NCI-H748 (cell line): ENCODE data around the gene ADSL.
"Not testable (repeated sequence)": the region's sequence is repeated elsewhere in the genome, so short reads cannot be mapped to it uniquely, and the experiment has no call there.

ENCODE experiments used
- DNase-seq: peaks from one replicate; lab custom pipeline; 2025; ENCODE audit not compliant: unreplicated experiment; lab: John Stamatoyannopoulos, UW

The ADSL gene

DNA sequence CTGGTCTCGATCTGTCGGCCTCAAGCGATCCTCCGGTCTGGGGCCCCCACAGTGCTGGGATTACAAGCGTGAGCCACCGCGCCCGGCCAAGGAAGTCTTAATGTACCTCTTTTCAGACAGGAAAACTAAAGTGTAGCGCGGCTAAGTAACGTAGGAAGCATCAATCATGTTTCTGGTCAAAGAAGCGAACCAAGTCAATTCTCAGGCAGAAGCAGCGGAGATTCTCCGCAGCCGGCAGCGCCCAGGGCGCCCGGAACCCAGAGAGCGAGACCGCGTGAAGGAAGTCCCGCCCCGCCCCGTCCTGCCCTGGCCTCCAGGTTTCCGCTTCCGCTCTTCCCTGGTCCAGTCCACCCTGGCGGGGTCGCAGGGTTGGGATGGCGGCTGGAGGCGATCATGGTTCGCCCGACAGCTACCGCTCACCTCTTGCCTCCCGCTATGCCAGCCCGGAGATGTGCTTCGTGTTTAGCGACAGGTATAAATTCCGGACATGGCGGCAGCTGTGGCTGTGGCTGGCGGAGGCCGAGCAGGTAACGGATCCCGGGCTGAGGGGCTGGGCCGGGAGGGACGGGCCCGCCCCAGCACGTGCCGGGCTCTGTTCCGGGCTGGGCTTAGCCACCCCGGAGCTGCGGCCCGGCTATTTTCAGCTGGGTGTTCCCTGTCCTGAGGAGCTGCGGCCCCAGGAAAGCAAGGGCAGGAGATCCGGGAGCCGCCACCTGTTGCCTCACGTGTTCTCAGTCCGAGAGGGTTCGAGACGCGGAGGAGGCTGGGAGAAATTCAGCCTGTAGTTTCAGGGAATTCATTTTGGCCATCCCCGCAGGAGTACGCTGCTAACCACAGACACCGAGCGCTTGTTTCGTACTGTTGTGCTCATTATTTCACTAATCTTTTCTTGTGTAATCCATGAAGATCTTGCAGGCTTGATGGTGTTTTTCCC is at the start of gene ADSL:
Gene ADSL (plus strand): TSS at position 316 of the 934 bp plus-strand sequence. CDS start 59 bp downstream, at position 375.
- DNase-seq = peak; percentile 80

- DNase-seq = no peak
Measured at GRCh38 chr22:40300316-40300715, 46.0 kb upstream of the ADSL start.

DNA sequence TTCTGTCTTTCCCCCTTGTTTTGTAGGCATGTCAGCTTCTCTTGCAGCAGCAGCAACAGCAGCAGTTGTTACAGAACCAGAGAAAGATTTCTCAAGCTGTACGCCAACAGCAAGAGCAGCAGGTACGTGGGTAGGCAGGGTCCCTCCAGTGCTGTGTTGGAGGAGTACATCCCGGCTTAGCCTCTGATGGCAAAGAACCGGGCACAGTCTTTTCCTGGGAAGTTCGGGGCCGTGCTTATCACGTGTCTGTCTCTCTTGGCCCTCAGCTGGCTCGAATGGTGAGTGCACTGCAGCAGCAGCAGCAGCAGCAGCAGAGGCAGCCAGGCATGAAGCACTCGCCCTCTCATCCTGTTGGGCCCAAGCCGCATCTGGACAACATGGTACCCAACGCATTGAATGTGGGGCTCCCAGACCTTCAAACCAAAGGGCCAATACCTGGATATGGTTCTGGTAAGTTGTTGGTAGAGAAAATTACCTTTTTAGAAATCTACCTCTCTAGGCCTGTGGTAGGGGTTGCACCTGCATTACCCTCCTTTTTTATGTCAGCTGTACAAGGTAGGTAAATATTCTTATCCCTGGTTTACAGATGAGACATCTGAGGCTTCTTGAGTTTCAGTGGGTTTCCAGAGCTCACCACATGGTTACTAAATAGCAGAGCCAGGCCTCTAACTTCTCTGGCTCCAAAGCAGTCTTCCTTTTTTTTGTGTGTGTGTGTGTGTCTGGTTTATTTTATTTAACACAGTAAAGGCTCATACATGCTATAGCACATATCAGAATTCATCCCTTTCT is 45.2 kb upstream of the ADSL start:
- no peak for DNase-seq

DNA sequence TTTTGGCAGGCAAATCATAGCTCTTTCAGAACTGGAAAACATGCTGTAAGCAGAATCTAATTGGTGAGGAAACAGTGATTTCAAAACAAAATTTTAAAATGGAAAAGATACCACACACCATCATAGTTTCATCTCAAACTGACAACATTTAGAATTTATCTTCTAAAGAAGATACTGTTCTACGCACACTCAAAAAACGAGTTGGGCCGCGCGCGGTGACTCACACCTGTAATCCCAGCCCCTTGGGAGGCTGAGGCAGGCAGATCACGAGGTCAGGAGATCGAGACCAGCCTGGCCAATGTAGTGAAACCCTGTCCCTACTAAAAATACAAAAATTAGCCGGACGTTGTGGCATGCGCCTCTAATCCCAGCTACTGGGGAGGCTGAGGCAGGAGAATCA is 44.2 kb upstream of the ADSL start:
- no peak for DNase-seq

GRCh38 chr22:40305625-40306024 is 40.7 kb upstream of the ADSL start:
- DNase-seq = no peak

DNA sequence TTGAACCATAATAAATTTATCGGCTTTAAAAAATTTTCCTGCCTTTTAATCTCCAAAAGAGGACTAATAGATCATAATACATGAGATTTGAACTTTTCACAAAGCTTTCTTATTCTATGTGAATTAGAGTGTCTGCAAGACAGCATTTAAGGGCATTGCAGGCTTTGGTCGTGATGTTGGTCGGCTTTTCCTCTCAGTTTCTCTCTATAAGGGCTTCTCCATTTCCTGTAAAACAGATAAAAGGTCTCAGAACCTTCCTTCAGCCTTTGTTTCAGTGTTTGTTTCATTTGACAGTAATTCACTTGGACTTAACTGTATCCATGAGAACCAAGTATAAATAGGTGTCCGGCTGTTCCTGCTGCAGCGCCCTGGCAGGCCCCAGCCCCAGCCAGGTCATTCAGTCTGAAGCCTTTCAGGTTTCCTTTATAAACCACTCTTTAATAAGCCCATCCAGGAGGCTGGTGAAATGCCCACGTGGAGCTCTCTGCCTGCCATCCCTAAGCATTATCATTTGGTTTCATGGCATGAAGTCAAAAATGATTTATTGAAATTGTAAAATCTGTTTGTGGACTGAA is 37.2 kb upstream of the ADSL start:
- DNase-seq = no peak

GRCh38 chr22:40309631-40310030 is 36.7 kb upstream of the ADSL start:
- DNase-seq = no peak

DNA sequence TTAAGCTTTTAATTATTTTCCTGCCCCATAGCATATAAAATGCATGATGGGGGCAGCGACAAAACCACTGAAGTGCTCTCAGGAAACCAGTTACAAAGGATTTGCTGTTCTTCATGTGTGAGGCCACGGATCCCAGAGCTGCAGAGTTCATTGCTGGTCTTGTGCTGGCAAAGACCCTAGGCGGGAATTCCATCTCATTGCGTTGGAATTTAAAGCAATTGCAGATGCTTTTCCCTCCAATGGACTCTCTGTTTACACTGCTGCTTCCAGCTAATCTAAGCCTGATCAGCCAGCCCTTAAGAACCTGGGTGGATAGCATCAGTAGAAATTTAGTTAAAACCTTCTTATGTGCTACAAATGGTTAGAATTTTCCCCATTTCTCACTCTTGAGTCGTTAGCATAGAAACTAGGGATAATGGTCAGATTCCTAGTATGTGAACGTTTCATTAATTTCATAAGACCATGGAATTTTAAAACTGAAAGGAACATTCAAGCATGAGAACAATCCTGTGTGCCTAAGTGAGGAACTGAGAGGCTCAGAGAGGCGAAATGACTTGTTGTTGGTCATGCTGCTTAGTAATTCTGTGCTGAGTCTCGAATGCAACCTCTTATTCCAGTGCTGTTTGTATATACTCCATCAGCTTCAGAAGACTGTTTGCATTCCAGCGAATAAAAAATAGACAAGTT is 36.1 kb upstream of the ADSL start:
- no peak for DNase-seq

GRCh38 chr22:40310768-40311120 is 35.6 kb upstream of the ADSL start:
- DNase-seq = no peak

DNA sequence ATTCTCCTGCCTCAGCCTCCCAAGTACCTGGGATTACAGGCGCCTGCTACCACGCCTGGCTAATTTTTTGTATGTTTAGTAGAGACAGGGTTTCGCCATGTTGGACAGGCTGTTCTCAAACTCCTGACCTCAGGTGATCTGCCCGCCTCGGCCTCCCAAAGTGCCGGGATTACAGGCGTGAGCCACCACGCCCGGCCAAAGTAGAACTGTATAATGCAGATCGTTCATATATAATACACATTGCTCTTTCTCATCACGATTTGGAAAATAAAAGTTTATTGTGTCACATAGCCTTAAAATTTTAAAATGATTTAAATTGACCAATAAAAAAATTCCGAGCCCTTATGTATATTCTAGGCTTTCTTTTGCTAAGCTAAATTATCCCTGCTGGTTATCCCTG is 34.7 kb upstream of the ADSL start:
- not testable (repeated sequence) for DNase-seq

DNA sequence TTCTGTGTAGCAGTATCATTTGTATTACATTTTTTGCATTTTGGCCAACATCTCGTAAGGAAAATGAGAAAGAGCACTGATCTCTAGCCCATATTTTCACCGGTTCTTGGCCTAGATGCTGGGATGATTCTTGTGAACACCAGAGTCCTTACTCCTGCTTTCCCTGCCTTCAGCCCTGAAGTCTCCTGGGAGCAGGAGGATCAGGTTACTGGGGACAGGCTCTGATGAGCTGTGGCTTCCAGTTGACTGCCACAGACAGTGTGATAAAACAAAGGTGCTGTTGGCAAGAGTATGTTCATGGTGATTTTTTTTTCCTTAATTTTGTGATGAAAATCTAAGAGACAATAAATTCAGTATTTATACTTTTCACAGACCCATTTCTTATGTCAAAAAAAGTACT is 34.2 kb upstream of the ADSL start:
- no peak for DNase-seq

GRCh38 chr22:40313007-40313406 is 33.3 kb upstream of the ADSL start:
- DNase-seq = no peak

GRCh38 chr22:40314041-40314440 is 32.3 kb upstream of the ADSL start:
- no peak for DNase-seq

- no peak for DNase-seq
Measured at GRCh38 chr22:40320687-40321086, 25.6 kb upstream of the ADSL start.

DNA sequence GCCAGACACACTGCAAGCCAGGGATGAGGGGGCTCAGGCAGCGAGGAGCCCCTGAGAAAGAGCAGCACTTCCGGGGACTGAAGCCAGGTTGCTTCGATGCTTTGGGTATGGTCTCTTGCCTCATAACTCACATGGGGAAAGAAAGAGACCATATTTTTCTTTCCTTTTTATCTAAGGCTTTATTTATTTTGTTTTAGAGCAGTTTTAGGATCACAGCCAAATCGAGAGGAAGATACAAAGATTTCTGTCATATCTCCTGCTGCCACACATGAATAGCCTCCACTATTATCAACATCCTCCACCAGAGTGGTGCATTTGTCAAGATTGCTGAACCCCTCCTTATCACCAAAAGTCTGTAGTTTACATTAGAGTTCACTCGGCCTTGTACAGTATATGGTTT is 24.3 kb upstream of the ADSL start:
- DNase-seq = no peak

DNA sequence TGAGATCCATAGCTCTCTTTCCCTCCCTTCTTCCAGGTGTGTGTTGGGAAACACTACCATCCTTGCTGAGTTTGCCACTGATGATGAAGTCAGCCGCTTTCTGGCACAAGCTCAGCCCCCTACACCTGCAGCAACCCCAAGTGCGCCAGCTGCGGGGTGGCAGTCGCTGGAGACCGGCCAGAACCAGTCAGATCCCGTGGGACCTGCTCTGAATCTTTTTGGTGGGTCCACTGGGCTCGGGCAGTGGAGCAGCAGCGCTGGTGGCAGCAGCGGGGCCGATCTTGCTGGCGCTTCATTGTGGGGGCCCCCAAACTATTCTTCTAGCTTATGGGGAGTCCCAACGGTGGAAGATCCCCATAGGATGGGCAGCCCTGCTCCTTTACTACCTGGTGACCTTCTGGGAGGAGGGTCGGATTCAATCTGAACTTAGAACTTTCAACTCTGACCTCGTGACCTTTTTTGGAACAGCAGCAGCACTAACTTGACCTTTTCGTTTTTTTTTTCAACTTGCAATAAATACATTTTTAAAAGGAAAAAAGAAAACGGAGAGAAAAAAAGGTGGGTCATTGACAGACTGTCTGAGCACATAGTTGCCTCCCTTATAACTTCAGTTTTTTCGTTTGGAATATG is 23.4 kb upstream of the ADSL start:
- DNase-seq = no peak

GRCh38 chr22:40323681-40324171 is 22.6 kb upstream of the ADSL start:
- DNase-seq = no peak

- DNase-seq = no peak
Measured at GRCh38 chr22:40324468-40325305, 21.6 kb upstream of the ADSL start.

- DNase-seq = no peak
Measured at GRCh38 chr22:40325315-40325714, 21.0 kb upstream of the ADSL start.
